GM18867 (cell line): ENCODE results near the gene AQP2.

Experiments
- ATAC-seq: cut with Tn5 transposase; IDR thresholded peaks from one replicate; pipeline ENCODE4 v1.9.1; 2021; ENCODE audit warnings: mild to moderate bottlenecking, moderate library complexity; ENCODE audit not compliant: unreplicated experiment

AQP2 gene, protein sequence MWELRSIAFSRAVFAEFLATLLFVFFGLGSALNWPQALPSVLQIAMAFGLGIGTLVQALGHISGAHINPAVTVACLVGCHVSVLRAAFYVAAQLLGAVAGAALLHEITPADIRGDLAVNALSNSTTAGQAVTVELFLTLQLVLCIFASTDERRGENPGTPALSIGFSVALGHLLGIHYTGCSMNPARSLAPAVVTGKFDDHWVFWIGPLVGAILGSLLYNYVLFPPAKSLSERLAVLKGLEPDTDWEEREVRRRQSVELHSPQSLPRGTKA

DNA sequence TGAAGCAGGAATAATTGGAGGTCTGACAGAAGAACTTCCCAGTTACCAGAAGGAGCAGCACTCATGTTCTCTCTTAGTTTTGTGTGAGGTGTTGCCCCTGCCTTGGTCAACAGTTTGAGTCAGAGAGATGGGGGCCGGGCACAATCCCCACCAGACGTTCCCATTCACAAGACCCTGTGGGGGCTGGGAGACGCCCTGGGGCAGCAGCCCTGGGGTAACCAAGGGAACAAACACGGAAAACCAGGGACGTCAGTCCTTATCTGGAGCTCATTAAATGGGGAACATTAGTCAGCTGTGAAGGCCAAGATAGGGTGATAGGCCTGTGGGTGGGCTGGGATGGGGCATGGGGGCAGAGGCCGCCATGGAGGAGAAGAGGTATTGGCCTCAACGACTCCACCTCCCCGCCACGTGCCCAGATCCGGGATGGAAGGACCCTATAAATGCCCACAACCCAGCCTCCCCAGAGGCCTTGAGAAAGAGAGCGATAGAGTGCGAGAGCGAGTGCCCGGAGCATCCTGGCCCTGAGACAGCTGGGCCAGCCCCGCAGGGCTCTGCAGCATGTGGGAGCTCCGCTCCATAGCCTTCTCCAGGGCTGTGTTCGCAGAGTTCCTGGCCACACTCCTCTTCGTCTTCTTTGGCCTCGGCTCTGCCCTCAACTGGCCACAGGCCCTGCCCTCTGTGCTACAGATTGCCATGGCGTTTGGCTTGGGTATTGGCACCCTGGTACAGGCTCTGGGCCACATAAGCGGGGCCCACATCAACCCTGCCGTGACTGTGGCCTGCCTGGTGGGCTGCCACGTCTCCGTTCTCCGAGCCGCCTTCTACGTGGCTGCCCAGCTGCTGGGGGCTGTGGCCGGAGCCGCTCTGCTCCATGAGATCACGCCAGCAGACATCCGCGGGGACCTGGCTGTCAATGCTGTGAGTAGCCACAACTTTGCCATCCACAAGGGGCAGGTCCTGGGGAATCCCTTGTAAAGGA is at the start of gene AQP2:
TSS of gene AQP2 (plus strand) at position 465 of the 979 bp plus-strand sequence. CDS start at position 559, 94 bp downstream.
- no peak for ATAC-seq

DNA sequence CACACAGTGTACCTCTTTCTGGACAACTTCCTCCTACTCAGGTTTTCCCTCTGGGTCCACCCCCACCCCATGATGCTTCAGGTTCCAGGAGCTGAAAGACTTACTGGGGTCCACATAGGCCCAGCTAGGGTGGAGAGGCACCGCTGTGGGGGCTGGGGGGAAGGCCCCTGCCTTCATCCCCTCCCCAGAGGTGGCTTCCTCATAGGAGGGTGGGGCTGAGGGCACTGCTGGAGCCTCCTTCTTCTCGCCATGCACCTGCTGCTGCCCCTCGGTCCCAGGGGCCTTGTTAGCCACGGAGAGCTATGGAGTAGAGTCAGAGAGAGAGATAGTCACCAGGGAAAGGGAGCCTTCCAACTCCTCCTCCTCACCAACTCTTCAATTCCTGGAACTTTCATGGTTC is 49.5 kb upstream of the AQP2 start:
- ATAC-seq = no peak

DNA sequence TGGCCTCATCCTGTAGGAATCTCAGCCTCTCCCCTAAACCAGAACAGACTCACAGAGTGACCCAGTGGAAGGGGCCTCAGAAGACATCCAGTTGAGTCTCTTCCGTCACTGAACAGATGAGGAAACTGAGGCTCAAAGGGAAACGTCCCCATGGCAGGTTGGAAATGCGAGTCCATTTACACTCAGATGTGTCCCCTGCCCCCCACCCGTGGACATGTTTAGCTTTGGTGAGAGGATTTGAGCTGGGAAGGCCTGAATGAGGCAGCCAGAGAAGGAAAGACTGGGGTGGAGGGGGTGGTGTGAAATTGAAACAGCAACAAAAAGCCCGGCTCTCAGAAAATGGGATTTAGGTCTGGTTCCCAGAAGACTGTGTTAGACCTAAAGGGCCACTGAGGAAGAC is 48.6 kb upstream of the AQP2 start:
- ATAC-seq = no peak

DNA sequence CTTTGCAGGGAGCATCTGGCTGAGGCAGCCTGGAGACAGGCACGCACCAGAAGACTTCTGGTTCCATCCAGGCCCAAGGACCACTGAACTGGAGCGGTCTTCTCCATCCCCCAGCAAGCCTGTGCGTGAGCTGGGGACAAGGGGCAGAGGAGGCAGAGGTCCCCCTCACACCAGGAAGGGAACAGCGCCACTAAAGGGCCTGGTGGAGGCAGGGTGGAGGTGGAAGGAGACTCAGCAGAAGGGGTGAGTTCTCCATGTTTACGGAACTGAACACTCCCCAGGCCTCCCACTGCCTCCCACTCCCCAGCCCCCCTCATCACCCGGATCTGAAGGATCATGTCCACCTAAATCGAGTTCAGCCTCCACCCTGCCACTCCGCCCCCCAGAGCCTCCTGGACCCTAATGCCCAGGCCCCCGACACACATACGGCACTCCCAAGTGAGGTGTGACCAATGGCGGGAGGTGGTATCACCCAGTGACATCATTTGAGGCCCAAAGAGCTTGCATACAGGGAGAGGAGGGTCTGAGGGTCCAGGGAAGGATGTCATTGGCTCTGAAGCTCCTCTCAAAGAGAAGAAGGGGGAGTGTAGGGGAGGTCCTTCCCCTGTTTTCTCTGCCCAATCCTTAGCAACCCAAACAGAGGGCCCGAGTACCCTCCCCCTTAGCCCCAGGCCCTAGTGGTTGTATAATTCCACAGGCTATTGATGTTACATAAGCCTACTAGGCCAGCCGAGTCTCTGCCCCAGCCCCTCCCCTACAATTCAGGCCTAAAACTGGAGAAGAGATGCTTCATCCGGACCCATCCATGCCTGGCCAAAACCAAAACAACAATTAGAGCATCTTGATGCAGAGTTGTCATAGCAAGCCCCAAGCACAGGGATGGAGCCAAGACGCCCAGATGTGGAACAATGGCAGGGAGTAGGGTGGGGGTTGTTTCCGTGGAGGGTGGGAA is 47.9 kb upstream of the AQP2 start:
- no peak for ATAC-seq

DNA sequence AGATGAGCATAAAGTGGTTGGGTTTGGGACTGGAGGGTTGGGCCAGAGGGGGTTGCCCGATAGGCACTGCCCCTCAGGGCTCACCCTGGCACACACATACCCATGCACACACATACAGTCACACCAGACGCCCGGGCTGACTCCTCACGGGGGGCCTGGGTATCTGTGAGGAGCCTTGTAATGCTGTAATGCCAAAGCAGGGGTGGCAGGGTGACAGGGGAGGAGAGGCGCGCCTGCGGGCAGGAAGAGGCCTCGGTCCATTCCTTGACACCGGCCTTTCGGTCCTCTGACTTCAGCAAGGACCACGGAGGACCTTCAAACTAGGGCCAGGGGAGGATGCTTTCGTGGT is 47.2 kb upstream of the AQP2 start:
- ATAC-seq = no peak

DNA sequence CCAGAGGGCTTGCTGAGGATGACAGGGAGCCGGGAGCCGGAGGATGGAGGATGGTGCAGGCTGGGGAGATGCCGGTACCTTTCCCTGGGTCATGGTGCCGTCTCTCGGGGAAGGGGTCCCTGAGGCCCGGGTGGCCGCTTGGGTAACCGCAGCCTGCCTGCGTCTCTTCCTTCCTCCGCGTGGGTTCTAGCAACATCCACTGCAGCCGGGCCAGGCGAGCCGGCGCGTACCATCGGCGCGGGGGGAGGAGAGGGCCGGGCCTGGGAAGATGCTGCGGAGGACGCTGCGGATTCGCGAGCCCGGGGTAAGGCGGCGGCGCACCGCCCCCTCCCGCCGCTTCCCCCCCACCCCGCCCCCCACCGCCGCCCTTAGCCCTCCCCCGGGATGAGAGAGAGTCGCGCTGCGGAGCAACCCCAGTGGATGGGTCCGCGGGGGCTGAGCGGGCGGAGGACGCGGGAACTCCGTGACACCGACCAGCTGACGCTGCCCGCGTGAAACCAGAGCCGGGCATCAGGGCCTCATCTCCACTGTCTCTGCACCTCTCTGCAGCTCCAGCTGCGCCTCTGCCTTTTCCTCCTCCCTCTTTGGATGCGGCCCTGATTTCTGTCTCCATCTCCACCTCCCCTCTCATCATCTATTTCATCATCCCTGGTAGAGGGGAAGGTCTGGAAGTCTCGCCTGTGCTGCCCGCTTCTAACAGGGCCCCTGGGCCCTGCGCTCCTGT is 46.7 kb upstream of the AQP2 start, which contains the start of gene FAIM2:
TSS of gene FAIM2 (minus strand) at position 201 of the 724 bp plus-strand sequence. CDS start at position 93, 108 bp downstream.
- no peak for ATAC-seq

DNA sequence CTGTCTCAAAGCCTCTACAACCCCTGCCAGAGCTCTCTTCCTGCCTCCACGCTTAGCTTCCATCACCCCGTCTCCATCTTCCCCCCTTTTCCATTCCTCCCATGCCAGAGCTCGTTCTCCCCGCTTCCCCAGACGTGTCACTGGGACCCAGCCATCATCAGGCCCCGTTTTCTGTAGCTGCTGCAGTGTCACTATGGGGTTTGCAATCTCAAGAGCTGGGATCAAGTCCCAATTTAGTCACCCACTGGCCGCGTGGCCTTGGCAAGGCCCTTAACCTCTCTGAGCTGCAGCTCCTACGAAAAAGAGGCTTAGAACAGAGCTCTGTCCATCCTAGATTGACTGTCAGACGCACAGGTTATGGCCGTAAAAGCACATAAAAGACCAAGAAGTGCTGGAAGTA is 45.9 kb upstream of the AQP2 start:
- no peak for ATAC-seq

DNA sequence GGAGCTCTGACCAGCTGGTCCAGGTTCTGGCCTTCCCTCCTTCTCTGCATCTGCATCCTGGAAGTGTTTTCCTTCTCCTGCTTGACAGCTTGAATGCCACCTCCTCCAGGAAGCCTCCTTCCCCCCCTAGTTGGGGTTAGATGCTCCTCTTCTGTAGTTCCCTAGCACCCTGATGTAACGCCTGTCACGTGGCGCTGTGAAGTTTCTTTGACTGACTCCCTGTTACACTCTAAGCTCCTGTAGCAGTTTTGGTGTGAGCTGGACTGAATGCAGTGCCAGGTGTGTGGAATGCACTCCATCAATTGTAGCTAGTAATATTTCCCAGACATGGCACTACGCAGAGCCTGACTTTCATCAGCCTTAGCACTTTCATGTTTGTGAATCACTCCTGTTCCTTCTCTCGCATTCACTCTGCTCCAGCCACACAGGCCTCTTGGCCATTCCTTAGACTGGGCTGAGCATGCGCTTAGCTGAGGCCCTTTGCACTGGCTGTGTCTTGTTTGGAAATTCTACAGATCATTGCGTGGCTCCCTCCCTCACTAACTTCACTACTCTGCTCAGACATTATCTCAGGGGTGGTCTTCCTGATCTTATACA is 44.7 kb upstream of the AQP2 start:
- no peak for ATAC-seq

DNA sequence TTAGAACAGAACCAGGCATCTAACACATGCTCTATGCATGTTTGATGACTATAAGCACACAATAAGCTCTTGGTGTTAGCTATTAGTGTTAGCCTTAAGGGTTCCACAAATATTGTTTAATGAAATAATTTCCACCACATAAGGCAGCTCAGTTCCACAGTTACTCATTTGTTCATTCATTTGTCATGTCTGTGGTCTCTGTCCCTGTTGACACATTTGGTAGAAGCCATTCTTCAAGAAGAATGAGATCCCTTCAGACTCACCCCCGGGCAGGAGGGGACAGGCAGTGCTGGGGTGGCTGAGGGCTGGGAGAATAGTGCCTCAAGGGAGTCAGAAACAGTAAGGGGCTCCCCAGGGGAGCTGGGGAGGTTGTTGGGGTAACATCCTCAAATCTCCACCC is 43.2 kb upstream of the AQP2 start:
- ATAC-seq = no peak

DNA sequence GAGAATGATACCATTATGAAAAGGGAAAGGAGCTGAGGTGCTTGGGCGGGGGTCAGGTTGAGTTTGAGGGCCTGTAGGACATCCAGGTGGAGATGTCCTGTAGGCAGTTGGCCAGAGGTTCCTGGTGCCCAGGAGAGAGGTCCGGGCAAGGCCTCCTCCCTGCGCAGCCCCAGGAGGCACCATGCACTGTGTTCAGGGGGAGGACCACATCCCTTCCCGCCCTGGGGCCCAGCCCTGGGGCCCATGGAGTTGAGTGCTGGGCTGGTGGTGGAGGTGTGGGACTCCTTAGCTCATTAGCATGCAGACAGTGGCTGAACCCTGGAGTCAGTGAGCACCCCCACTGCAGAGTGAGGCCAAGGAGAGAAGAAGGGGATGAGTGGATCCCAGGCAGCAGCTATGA is 41.2 kb upstream of the AQP2 start:
- ATAC-seq = no peak

DNA sequence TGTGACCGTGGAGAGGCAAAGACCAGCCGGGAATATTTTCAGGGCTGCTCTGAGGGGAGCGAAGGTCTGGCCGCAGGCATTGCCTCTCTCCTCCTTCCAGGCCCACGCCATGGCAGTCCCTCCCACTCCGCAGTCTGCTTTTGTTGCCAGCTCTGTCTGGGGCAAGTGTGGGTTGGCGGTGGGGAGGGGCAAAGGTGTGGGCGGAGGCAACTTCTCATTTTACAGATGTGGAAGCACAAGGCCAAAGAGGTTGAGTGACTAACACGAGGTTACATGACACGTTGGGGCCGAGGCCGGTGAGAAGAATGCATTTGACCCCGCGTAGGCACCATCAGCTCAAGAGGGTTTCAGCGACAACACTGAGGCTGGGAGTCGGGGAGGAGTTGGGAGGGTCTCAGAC is 40.7 kb upstream of the AQP2 start:
- no peak for ATAC-seq

DNA sequence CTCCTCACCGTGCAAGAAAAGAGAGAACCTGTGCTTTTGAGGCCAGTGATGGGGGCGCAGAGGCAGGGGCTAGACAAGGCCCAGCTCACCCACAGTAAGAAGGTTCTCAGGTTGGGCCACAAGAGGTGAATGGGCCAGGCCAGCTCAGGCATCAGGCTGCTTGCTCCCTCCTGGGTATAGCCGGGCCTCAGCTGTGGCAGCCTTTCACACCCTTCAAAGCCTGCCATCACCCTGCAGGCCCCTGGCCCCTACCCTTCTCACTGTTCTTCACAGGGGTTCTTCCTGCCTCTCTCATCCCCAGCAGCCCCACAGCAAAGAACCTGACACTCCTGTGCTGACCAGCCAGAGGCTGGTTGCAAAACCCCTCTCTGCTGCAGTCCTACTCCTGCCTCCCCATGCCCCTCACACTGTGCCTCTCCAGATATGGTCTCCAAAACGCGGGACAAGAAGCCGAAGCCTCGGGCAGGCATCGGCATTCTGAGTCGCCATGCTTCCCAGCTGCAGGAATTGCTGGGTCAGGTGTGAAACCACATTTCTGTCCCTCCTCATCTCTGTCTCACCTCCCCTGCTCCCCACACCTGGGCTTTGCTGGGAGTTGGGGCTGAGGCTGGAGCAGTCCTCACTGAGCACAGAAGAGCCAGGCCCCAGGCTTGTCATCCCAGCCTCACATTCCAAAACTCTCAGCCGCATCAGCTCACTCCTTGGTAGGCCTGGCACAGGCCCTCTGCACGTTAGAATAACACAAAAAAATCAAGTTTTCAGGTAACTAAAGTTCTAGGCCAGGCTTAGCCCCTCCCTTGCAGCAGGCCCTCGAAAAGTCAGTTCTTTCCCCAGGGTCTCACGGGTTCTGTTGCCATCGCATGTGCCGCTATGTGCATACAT is 40.0 kb upstream of the AQP2 start:
- no peak for ATAC-seq

DNA sequence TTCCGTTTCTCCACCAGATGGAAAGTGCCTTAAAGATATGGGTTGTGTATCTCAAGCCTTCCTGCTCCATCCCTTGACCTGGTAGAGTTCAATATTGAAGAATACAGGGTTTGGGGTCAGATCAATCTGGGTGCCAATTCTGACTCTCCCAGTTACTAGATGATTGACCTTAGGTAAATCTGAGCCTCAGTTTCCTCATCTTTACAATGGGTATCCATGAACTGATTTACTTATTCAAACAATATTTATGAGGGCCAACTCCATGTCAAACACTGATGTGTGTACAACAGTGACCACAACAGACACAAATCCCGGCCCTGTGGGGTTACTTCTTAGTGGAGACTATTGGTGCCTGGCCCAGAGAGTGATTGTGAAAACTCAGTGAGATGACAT is 39.3 kb upstream of the AQP2 start:
- ATAC-seq = no peak

DNA sequence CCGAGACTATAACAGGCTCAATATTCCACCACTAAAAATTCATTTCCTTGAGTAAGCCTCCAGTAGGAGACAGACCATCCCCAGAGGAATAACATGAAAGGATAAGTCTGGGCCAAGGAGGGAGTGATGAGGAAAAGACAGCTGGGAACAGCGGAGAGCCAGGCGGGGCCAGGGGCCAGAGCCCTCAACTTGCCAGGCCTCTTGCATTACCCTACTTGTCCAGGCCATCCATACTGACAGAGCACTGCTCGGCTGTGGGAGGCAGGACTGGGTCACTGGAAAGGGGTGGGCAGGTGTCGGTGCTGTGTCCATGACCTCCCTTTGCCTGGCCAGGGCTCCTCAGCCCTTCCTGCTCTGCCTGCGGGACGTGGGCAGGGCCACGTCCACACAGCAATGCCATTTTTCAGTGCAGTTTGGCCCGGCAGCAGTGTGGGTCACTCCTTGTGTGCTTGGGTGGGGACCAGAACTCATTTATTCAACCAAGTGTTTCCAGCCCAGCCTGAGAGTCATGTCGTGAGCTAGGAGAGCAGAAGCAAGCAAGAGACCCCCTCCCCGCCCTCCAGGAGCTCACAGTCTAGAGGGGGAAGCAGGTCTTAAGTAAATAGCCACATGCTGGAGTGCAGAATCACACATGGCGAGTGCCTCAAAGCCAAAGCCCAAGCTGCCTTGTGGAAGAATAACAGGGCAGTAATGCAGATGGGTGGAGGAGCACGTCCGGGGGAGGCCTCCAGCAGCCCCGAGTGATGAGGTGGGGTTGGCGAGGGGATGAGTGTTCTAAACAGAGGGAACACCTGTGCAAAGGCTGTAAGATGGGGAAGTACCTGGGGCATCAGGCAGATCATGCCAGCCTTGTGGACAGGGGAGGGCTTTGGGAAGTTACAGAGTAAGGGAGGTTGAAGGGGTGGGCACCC is 37.9 kb upstream of the AQP2 start:
- no peak for ATAC-seq

DNA sequence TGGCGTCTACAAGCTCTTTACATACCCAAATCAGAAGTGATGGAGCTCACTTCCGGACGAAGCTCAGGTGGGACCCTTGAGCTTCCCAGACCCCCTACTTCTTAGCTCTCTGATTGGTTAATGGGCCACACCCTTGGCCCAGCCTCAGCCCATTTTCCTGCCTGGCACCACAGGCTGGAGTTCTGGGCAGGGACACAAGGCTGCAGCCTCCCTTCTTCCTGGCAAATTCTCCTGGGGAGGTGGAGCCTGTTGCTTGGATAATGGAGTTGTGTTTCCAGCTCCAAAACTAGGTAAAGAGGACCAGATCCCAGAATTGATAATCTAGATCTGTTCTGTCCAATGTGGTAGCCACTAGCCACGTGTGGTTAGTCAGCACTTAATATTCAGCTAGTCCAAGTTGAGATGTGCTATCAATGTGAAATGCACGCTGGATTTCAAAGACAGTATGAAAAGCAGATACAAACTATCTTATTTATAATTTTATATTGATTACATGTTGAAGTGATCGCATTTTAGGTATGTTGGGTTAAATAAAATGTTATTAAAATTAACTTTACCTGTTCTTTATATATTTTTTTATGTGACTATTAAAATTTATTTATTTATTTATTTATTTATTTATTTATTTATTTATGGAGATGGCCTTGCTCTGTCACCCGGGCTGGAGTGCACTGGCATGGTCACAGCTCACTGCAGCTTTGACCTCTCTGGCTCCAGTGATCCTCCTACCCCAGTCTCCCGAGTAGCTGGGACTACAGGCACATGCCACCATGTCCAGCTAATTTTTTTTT is 34.2 kb upstream of the AQP2 start:
- ATAC-seq = no peak

DNA sequence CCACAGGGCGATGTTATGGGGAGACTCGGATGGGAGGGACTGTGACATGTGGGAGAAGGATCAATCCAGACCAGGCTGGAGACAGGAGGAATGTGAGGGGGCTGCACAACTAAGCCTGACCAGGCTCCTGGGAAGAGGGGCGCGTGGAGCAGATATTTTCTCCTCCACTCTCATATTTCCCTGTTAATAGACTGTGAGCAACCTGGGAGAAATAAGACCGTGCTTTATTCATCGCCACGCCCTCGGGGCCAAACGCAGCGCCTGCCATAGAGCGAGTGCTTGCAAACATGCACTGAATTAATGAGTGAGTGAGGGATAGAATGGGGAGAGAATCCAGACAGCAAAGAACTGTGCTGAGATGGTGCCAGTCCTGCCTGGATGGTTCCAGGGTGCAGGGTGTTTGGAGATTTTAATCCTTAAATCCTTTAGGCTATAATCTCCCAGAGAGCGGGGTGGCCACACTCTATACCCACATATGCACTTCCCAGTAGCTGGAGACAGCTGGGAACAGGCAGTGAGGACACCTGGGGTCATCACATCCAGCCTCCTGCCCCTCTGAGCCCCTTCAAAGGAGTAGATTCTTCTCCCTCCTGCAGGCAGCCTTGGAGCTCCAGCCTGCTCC is 33.3 kb upstream of the AQP2 start:
- ATAC-seq = no peak

DNA sequence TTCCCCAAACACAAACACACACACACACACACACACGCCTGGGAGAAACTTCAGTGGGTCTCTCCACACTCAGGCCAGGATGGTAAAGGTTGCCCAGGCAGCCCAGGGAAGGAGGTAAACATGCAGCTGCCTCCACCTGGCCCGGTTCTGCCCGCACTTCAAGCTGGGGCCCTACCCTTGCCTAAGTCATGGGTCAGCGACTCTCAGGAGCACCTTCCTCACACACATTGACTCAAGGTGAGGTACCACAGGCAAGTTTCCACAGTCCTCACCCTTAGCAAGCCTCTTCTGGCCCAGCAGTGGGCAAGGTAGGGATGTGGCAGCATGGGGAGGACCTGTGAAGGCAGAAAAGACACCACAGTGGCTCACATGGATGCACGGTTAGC is 32.8 kb upstream of the AQP2 start:
- no peak for ATAC-seq
